HEK293 (cell line): ENCODE measurements around the gene RGS6.

Experiments used
- CTCF ChIA-PET: fragments of 350-600 bp; formaldehyde crosslinking; extraction: SDS; loops from one replicate; lab custom pipeline; 2021; ENCODE audit warnings: antibody characterized with exemption; lab: Yijun Ruan, JAX
- POLR2A ChIA-PET: fragments of 300-600 bp; formaldehyde crosslinking; extraction: SDS; loops from one replicate; lab custom pipeline; 2020; ENCODE audit warnings: antibody characterized with exemption, inconsistent platforms; lab: Yijun Ruan, JAX
- H3K27ac ChIP-seq: fragments of 200-500 bp; sonication (Bioruptor generic); 2 replicates; pipeline ENCODE4 v1.5.1; 2014; ENCODE audit warnings: low read depth, low read length, control low read depth, inconsistent platforms; ENCODE audit errors: extremely low read depth
- H3K36me3 ChIP-seq, 2 experiments: fragments of 200-500 bp in 1 of 2; sonication (Bioruptor generic) in 1 of 2; 1 replicate in 1 of 2; 2 replicates in 1 of 2; pipeline ENCODE4 v1.5.1; 2014 to 2017; ENCODE audit warnings: inconsistent platforms in 2 of 2, low read length in 2 of 2; ENCODE audit not compliant: control insufficient read depth in 2 of 2, insufficient read depth in 1 of 2
- H3K4me1 ChIP-seq: fragments of 200-500 bp; sonication (Bioruptor generic); 2 replicates; pipeline ENCODE4 v1.5.1; 2014; ENCODE audit warnings: mild to moderate bottlenecking, low read length, inconsistent platforms; ENCODE audit not compliant: control insufficient read depth, insufficient read depth
- H3K4me3 ChIP-seq: 2 replicates; pipeline ENCODE4 v1.5.1; 2011; ENCODE audit warnings: low read depth, mild to moderate bottlenecking, control low read depth, low read length, moderate library complexity
- H3K9me3 ChIP-seq: fragments of 200-500 bp; sonication (Bioruptor generic); 2 replicates; pipeline ENCODE4 v1.5.1; 2014; ENCODE audit warnings: low read depth, low read length, inconsistent platforms; ENCODE audit not compliant: control insufficient read depth, insufficient read depth
- GFI1B ChIP-seq: fragments of 450-650 bp; formaldehyde crosslinking; IDR thresholded peaks from 2 replicates; pipeline ENCODE4 v1.5.1; 2016; ENCODE audit warnings: missing biosample characterization, missing genetic modification characterization
- PRDM10 ChIP-seq: fragments of 450-650 bp; formaldehyde crosslinking; IDR thresholded peaks from 2 replicates; pipeline ENCODE4 v1.5.1; 2016; ENCODE audit warnings: missing biosample characterization, missing genetic modification characterization
- REST ChIP-seq: fragments of 450-650 bp; formaldehyde crosslinking; IDR thresholded peaks from 2 replicates; pipeline ENCODE4 v1.5.1; 2016; ENCODE audit warnings: missing biosample characterization, missing genetic modification characterization
- SP3 ChIP-seq: fragments of 450-650 bp; formaldehyde crosslinking; IDR thresholded peaks from 2 replicates; pipeline ENCODE4 v1.5.1; 2016; ENCODE audit warnings: missing biosample characterization, missing genetic modification characterization
- ZFHX2 ChIP-seq: fragments of 450-650 bp; formaldehyde crosslinking; conservative IDR thresholded peaks from 2 replicates; pipeline ENCODE4 v1.5.1; 2016; ENCODE audit warnings: missing biosample characterization, missing genetic modification characterization
- ZFP3 ChIP-seq: fragments of 450-650 bp; formaldehyde crosslinking; IDR thresholded peaks from 2 replicates; pipeline ENCODE4 v1.5.1; 2016; ENCODE audit warnings: low read depth, missing biosample characterization, missing genetic modification characterization
- ZNF121 ChIP-seq: fragments of 450-650 bp; formaldehyde crosslinking; IDR thresholded peaks from 2 replicates; pipeline ENCODE4 v1.5.1; 2016; ENCODE audit warnings: missing biosample characterization, missing genetic modification characterization
- ZNF133 ChIP-seq: fragments of 450-650 bp; formaldehyde crosslinking; IDR thresholded peaks from 2 replicates; pipeline ENCODE4 v1.5.1; 2016; ENCODE audit warnings: missing biosample characterization, missing genetic modification characterization
- ZNF202 ChIP-seq: fragments of 450-650 bp; formaldehyde crosslinking; IDR thresholded peaks from 2 replicates; pipeline ENCODE4 v1.5.1; 2016; ENCODE audit warnings: missing biosample characterization, missing genetic modification characterization, borderline replicate concordance
- ZNF580 ChIP-seq: fragments of 450-650 bp; formaldehyde crosslinking; IDR thresholded peaks from 2 replicates; pipeline ENCODE4 v1.5.1; 2016; ENCODE audit warnings: missing biosample characterization, missing genetic modification characterization
- ZNF660 ChIP-seq: fragments of 450-650 bp; IDR thresholded peaks from 2 replicates; pipeline ENCODE4 v1.5.1; 2018; ENCODE audit warnings: missing biosample characterization, mild to moderate bottlenecking, missing genetic modification characterization
- ZNF707 ChIP-seq: fragments of 450-650 bp; formaldehyde crosslinking; IDR thresholded peaks from 2 replicates; pipeline ENCODE4 v1.5.1; 2016; ENCODE audit warnings: missing biosample characterization, missing genetic modification characterization
- ZNF777 ChIP-seq: fragments of 450-650 bp; formaldehyde crosslinking; IDR thresholded peaks from 2 replicates; pipeline ENCODE4 v1.5.1; 2017; ENCODE audit warnings: missing biosample characterization, missing genetic modification characterization, borderline replicate concordance
- ZNF785 ChIP-seq: fragments of 450-650 bp; formaldehyde crosslinking; IDR thresholded peaks from 2 replicates; pipeline ENCODE4 v1.5.1; 2016; ENCODE audit warnings: missing biosample characterization, missing genetic modification characterization
- ZNF791 ChIP-seq: fragments of 450-650 bp; formaldehyde crosslinking; IDR thresholded peaks from 2 replicates; pipeline ENCODE4 v1.5.1; 2016; ENCODE audit warnings: missing biosample characterization, missing genetic modification characterization
- TF ChIP-seq, protein P1 (sequence below): fragments of 450-650 bp; IDR thresholded peaks from 2 replicates; pipeline ENCODE4 v1.5.1; 2018; ENCODE audit warnings: missing biosample characterization, mild to moderate bottlenecking, missing genetic modification characterization

Gene RGS6

DNA sequence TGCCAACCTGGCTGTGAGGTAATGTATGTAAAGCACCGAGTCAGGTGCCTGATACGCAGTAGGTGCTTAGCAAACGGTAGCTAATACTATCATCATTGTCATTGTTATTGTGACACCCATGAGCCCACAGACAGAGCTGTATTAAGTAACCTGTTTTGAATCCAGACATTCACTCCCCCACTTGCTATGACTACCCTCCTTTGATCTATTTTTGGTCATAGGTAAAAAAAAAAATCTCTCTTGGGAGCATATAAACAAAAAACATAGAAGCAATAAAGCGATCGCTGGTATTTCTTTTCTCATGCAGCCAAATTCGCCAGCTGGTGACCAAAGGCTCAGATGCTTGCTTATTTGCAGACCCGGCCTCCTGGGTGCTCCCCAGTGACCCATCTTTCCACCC lies 631.4 kb downstream of the RGS6 start:
- POLR2A ChIA-PET: no interaction called here
- TF ChIP-seq ZNF707 (tag by site-specific recombination) (no peak), ZFHX2 (tag by site-specific recombination) (no peak), GFI1B (tag by site-specific recombination) (no peak), ZNF777 (tag by site-specific recombination) (no peak), ZNF202 (tag by site-specific recombination) (no peak)
- H3K4me1 ChIP-seq: no peaks in the 10 kb centered on the region
- no peak overlapping the region for H3K4me3 ChIP-seq
- no peaks in the 10 kb centered on the region for H3K9me3 ChIP-seq
- CTCF ChIA-PET: no interaction called here
- no peaks in the 10 kb centered on the region for H3K36me3 ChIP-seq
- no peak overlapping the region for H3K27ac ChIP-seq

- Histone ChIP-seq H3K36me3 (no peaks in the 10 kb centered on the region), H3K27ac (no peak overlapping the region), H3K9me3 (no peaks in the 10 kb centered on the region), H3K4me1 (no peaks in the 10 kb centered on the region), H3K4me3 (no peak overlapping the region)
- POLR2A ChIA-PET: no interaction called here
- CTCF ChIA-PET: interaction anchor here (0.6 to 0.7 kb wide), 2 partner anchors 216 to 232 kb away, joined by 3 to 4 read pairs; no protein-coding TSS in a partner anchor
- TF ChIP-seq PRDM10 (no peak), SP3 (tag by site-specific recombination) (no peak), ZNF791 (tag by site-specific recombination) (no peak), ZNF580 (no peak), ZNF133 (tag by site-specific recombination) (no peak), ZNF785 (tag by site-specific recombination) (no peak), ZFP3 (tag by site-specific recombination) (no peak), ZNF660 (tag by site-specific recombination) (no peak), REST (no peak), ZNF121 (tag by site-specific recombination) (no peak)
- TF ChIP-seq, protein P1, sequence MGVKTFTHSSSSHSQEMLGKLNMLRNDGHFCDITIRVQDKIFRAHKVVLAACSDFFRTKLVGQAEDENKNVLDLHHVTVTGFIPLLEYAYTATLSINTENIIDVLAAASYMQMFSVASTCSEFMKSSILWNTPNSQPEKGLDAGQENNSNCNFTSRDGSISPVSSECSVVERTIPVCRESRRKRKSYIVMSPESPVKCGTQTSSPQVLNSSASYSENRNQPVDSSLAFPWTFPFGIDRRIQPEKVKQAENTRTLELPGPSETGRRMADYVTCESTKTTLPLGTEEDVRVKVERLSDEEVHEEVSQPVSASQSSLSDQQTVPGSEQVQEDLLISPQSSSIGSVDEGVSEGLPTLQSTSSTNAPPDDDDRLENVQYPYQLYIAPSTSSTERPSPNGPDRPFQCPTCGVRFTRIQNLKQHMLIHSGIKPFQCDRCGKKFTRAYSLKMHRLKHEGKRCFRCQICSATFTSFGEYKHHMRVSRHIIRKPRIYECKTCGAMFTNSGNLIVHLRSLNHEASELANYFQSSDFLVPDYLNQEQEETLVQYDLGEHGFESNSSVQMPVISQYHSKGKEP (tag by site-specific recombination): no peak
These were observed 632.9 kb downstream of the RGS6 start for GRCh38 chr14:72565149-72565559.
